Large intestine (tissue), 3 donors: ENCODE results near the gene COPS7A. TPM values are rescaled to one million over a fixed set of nuclear protein-coding genes. Genes with fewer than 3 reads are reported as not detected.
"Not testable (repeated sequence)": the region's sequence is repeated elsewhere in the genome, so short reads cannot be mapped to it uniquely, and the experiment has no call there.

Source experiments
- DNase-seq, 2 donors: peaks; one replicate each; pipeline versions ENCODE4 v3.0.0 to v3.0.0-alpha.2; 2013
- H3K27ac ChIP-seq: one replicate; pipeline ENCODE4 v1.5.1; 2013; ENCODE audit warnings: low read length
- H3K27me3 ChIP-seq: 2 replicates; pipeline ENCODE4 v1.6.1; 2013; ENCODE audit warnings: low read length; ENCODE audit not compliant: control insufficient read depth, insufficient read depth
- H3K36me3 ChIP-seq: 2 replicates; pipeline ENCODE4 v1.6.1; 2013; ENCODE audit warnings: low read length; ENCODE audit not compliant: control insufficient read depth, insufficient read depth
- H3K4me1 ChIP-seq: one replicate; pipeline ENCODE4 v1.6.1; 2013; ENCODE audit warnings: low read length; ENCODE audit not compliant: control insufficient read depth, insufficient read depth
- H3K4me3 ChIP-seq: one replicate; pipeline ENCODE4 v1.5.1; 2013; ENCODE audit warnings: low read length
- H3K9me3 ChIP-seq: one replicate; pipeline ENCODE4 v1.6.1; 2013; ENCODE audit warnings: mild to moderate bottlenecking, low read depth, low read length, moderate library complexity; ENCODE audit not compliant: control insufficient read depth
- WGBS: methylation state at CpG from one replicate; pipeline ENCODE4 v1.1.5; 2013; ENCODE audit warnings: low lambda C conversion rate; ENCODE audit not compliant: insufficient coverage; 5-methylcytosine and 5-hydroxymethylcytosine counted together
- polyA plus RNA-seq: library from polyadenylated mRNA; unstranded; fragments of 120-200 nt; gene quantifications from one replicate; pipeline ENCODE4 v1.2.1, GENCODE V29; 2013

Gene COPS7A
- polyA plus RNA-seq, 1 donor = 42.2 TPM

DNA sequence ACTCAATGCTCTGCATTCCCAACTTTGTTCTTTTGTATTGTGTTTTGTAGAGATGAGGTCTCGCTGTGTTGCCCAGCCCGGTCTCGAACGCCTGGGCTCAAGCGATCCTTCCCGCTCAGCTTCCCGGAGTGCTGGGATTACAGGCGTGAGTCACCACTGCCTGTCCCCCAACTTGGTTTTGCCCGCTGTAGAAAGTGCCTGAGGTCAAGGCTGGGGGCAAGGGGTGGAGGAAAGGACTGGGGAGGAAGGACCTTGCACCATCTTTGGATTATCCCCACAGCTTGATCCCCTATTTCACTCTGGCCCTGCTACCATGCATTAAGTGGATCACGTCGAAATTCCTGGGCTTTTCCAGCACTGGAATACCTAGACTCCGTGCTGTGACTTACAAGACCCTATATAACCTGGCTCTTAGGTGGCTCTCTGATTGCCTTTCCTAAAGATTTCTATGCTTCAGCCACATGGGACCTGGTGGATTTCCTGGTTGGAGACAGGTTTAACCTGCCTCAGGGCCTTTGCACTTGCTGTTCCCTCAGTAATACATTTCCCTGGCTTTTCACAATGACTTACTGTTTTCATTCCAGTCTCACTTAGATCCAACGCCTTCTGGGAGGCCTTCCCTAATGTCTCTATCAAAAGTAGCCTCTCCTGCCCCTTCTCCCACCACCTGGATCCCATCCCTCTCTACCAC is 22.6 kb upstream of the COPS7A start:
- H3K36me3 ChIP-seq = no peaks in the 10 kb centered on the region
- H3K9me3 ChIP-seq = peaks cover 5% of the 10 kb centered on the region
- no peak for DNase-seq
- peaks cover 4% of the 10 kb centered on the region for H3K4me1 ChIP-seq
- H3K4me3 ChIP-seq = peak overlapping the region; percentile 33
- H3K27me3 ChIP-seq = peaks cover 77% of the 10 kb centered on the region
- 86% methylated on average over 1 of the region's 13 CpGs for WGBS
- no peak overlapping the region for H3K27ac ChIP-seq

DNA sequence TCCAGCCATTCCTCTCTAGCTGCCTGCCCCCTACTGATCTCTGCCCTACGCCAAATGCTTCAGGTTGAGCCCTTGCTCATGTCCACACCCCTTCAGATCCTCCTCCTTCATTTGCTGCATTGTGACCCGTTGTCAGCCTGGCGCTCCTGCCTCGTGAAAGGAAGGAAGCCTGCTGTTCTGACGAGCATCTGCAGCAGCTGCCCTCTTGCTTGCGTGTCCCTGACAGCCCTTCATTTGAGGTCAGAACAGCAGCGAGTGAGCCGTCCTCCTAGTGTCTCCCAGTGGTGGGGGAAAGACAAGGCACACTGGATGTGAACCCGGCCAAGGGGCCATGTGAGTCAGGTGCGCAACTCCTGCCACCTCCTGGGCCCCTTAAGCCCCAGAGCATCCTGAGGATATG is 20.2 kb upstream of the COPS7A start:
- WGBS = no CpG with 5 or more reads among the region's 10 CpGs
- no peak overlapping the region for H3K4me3 ChIP-seq

DNA sequence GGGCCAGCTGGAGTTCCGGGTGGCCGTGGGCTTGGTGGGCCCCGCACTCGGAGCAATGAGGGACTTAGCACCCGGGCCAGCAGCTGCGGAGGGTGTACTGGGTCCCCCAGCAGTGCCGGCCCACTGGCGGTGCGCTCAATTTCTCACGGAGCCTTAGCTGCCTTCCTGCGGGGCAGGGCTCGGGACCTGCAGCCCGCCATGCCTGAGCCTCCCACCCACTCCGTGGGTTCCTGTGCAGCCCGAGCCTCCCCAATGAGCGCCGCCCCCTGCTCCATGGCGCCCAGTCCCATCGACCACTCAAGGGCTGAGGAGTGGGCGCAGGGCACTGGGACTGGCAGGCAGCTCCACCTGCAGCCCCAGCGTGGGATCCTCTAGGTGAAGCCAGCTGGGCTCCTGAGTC is 15.5 kb upstream of the COPS7A start:
- H3K27me3 ChIP-seq = peaks cover 16% of the 10 kb centered on the region
- not testable (repeated sequence) for DNase-seq, H3K9me3 ChIP-seq, H3K4me1 ChIP-seq, H3K36me3 ChIP-seq, H3K27ac ChIP-seq, H3K4me3 ChIP-seq
- WGBS = no CpG with 5 or more reads among the region's 21 CpGs

More for the DNA sequence above, 20.2 kb upstream of the COPS7A start:
- no peak for DNase-seq
- Histone ChIP-seq H3K4me1 (peaks cover 4% of the 10 kb centered on the region), H3K36me3 (no peaks in the 10 kb centered on the region), H3K27me3 (peaks cover 57% of the 10 kb centered on the region), H3K9me3 (peaks cover 5% of the 10 kb centered on the region), H3K27ac (no peak overlapping the region)

DNA sequence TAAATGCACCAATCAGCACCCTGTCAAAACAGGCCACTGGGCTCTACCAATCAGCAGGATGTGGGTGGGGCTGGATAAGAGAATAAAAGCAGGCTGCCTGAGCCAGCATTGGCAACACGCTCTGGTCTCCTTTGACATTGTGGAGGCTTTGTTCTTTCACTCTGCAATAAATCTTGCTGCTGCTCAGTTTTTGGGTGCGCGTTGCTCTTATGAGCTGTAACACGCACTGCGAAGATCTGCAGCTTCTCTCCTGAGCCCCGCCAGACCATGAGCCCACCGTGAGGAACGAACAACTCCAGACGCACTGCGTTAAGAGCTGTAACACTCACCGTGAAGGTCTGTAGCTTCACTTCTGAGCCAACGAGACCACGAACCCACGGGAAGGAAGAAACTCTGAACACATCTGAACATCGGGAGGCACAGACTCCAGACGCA is 14.9 kb upstream of the COPS7A start:
- no peak overlapping the region for H3K4me3 ChIP-seq
- no peaks in the 10 kb centered on the region for H3K36me3 ChIP-seq
- no peak overlapping the region for H3K27ac ChIP-seq
- H3K27me3 ChIP-seq = peaks cover 11% of the 10 kb centered on the region
- no peak for DNase-seq
- no peaks in the 10 kb centered on the region for H3K9me3 ChIP-seq
- H3K4me1 ChIP-seq = no peaks in the 10 kb centered on the region
- WGBS = no CpG with 5 or more reads among the region's 16 CpGs

DNA sequence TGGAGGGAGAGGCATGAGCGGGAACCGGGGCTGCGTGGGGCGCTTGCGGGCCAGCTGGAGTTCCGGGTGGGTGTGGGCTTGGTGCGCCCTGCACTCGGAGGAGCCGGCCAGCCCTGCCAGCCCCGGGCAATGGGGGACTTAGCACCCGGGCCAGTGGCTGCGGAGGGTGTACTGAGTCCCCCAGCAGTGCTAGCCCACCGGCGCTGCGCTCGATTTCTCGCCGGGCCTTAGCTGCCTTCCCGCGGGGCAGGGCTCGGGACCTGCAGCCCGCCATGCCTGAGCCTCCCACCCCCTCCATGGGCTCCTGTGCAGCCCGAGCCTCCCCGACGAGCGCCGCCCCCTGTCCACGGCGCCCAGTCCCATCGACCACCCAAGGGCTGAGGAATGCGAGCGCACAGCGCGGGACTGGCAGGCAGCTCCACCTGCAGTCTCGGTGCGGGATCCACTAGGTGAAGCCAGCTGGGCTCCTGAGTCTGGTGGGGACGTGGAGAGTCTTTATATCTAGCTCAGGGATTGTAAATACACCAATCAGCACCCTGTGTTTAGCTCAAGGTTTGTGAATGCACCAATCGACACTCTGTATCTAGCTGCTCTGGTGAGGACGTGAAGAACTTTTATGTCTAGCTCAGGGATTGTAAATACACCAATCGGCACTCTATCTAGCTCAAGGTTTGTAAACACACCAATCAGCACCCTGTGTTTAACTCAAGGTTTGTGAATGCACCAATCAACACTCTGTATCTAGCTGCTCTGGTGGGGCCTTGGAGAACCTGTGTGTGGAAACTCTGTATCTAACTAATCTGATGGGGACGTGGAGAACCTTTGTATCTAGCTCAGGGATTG is 7.6 kb upstream of the COPS7A start:
- not testable (repeated sequence) for H3K36me3 ChIP-seq, H3K4me3 ChIP-seq, DNase-seq, H3K4me1 ChIP-seq, H3K27me3 ChIP-seq, H3K9me3 ChIP-seq, H3K27ac ChIP-seq
- WGBS = no CpG with 5 or more reads among the region's 41 CpGs

DNA sequence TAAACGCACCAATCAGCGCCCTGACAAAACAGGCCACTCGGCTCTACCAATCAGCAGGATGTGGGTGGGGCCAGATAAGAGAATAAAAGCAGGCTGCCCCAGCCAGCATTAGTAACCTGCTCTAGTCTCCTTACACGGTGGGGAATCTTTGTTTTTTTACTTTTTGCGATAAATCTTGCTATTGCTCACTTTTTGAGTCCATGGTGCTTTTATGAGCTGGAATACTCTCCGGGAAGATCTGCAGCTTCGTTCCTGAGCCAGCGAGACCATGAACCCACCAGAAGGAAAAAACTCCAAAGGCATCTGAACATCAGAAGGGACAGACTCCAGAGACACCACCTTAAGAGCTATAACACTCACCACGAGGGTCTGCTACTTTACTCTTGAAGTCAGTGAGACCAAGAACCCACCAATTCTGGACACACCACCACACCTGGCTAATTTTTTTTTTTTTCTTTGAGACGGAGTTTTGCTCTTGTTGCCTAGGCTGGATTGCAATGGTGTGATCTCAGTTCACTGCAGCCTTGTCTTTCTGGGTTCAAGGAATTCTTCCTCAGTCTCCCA is 6.9 kb upstream of the COPS7A start:
- no CpG with 5 or more reads among the region's 10 CpGs for WGBS
- no peak overlapping the region for H3K27ac ChIP-seq
- peaks cover 2% of the 10 kb centered on the region for H3K27me3 ChIP-seq
- no peaks in the 10 kb centered on the region for H3K9me3 ChIP-seq
- no peak for DNase-seq
- H3K4me1 ChIP-seq = no peaks in the 10 kb centered on the region
- no peak overlapping the region for H3K4me3 ChIP-seq
- no peaks in the 10 kb centered on the region for H3K36me3 ChIP-seq

DNA sequence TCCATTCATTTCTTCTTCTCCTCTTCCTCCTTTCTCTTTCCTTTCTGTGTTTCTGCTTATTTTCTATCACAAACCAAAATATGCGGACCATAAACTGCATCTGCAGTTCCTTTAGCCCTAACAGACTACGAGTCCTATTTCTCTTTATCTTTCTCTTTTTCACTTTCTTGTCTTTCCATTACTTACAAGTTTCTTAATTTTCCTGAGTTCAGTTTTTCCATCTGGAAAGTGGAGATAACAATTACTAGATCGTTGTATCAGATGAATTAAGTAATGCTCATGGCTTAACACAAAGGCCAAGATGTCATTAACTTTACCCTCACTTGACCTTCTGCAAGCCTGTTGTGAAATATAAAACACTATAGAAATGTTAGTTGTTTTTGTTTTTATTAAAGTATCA is 983 bp upstream of the COPS7A start:
- 85% methylated on average over 3 of the region's 3 CpGs for WGBS
- Histone ChIP-seq H3K4me1 (peaks cover 5% of the 10 kb centered on the region), H3K27ac (no peak overlapping the region), H3K27me3 (peaks cover 2% of the 10 kb centered on the region), H3K4me3 (no peak overlapping the region), H3K9me3 (no peaks in the 10 kb centered on the region), H3K36me3 (peaks cover 3% of the 10 kb centered on the region)
- DNase-seq = no peak

DNA sequence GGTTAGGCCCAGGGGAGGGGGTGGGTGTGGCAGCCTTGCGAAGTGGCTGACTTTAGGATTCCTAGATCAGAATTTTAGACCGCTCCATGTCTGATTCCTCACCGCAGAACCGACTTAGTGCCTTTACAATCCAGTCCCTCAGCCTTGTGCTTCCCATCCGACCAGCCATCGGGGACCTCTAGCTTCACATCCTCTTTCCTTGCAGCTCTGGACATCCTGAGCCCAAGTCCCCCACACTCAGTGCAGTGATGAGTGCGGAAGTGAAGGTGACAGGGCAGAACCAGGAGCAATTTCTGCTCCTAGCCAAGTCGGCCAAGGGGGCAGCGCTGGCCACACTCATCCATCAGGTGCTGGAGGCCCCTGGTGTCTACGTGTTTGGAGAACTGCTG is 557 bp downstream of the COPS7A start:
- Histone ChIP-seq H3K9me3 (no peaks in the 10 kb centered on the region), H3K4me3 (peak overlapping the region; percentile 53), H3K27ac (peak overlapping the region; percentile 72), H3K36me3 (peaks cover 18% of the 10 kb centered on the region), H3K27me3 (peaks cover 2% of the 10 kb centered on the region), H3K4me1 (peaks cover 5% of the 10 kb centered on the region)
- DNase-seq = no peak
- WGBS = no CpG with 5 or more reads among the region's 10 CpGs

DNA sequence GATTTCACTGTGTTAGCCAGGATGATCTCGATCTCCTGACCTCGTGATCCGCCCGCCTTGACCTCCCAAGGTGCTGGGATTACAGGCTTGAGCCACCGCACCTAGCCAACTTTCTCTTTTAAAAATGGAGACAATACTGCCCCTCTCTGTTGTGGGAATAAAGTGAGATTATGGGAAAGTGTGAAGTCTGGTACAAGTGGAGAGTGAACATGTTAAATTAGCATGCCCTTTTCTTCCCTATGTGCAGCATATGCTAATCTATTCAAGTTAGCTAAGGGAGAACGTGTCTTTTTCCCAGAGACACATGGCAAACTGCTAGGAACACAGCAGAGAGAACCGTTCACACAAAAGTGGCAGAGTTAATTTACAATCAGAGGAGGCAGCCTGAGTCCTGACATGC is 1.5 kb downstream of the COPS7A start:
- H3K36me3 ChIP-seq = peaks cover 28% of the 10 kb centered on the region
- no peak overlapping the region for H3K4me3 ChIP-seq
- no CpG with 5 or more reads among the region's 7 CpGs for WGBS
- H3K27me3 ChIP-seq = peaks cover 2% of the 10 kb centered on the region
- no peaks in the 10 kb centered on the region for H3K9me3 ChIP-seq
- no peak for DNase-seq
- H3K4me1 ChIP-seq = peaks cover 5% of the 10 kb centered on the region
- no peak overlapping the region for H3K27ac ChIP-seq

DNA sequence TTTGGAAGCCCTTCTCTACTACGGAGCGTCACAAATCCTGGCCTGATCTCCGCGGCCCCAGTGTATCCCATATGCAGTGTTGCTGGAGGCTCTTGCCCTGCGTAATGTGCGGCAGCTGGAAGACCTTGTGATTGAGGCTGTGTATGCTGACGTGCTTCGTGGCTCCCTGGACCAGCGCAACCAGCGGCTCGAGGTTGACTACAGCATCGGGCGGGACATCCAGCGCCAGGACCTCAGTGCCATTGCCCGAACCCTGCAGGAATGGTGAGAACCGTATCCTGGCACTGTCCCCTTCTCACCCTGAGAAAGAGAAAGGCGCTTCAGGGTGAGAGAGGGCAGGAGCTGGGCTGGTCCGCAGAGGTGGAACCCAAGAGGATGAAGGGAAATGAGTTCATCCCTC is 5.3 kb downstream of the COPS7A start:
- Histone ChIP-seq H3K27me3 (no peaks in the 10 kb centered on the region), H3K4me1 (peaks cover 5% of the 10 kb centered on the region), H3K27ac (no peak overlapping the region), H3K36me3 (peaks cover 47% of the 10 kb centered on the region), H3K9me3 (no peaks in the 10 kb centered on the region), H3K4me3 (no peak overlapping the region)
- DNase-seq = no peak
- WGBS = no CpG with 5 or more reads among the region's 18 CpGs
